CD14-positive monocyte (primary cell): ENCODE data around the gene PCDHGA10. TPM values are rescaled to one million over a fixed set of nuclear protein-coding genes. Genes with fewer than 3 reads are reported as not detected.
"Not testable (repeated sequence)": the region's sequence is repeated elsewhere in the genome, so short reads cannot be mapped to it uniquely, and the experiment has no call there.

ENCODE experiments used
- DNase-seq, 3 donors: peaks; one replicate each; pipeline ENCODE4 v3.0.0-alpha.2; 2011 to 2022
- H2AFZ ChIP-seq: 2 replicates; pipeline ENCODE4 v1.6.0; 2012; ENCODE audit warnings: mild to moderate bottlenecking, low read depth, low read length, inconsistent platforms; ENCODE audit not compliant: insufficient read depth, poor library complexity, severe bottlenecking
- H3K27ac ChIP-seq, 2 donors: 1 replicate in 1 of 2; 2 replicates in 1 of 2; pipeline ENCODE4 v1.5.1; 2012 to 2013; ENCODE audit warnings: low read length in 2 of 2, control low read depth in 1 of 2, inconsistent platforms in 1 of 2, low read depth in 1 of 2, mild to moderate bottlenecking in 1 of 2
- H3K27me3 ChIP-seq, 2 donors: one replicate each; pipeline versions ENCODE4 v1.6.0 to v1.6.1; 2011 to 2013; ENCODE audit warnings: low read length in 2 of 2; ENCODE audit not compliant: control insufficient read depth in 2 of 2, insufficient read depth in 2 of 2
- H3K36me3 ChIP-seq, 2 donors: replicated peaks in 1 of 2; 1 replicate in 1 of 2; 2 replicates in 1 of 2; pipeline versions ENCODE4 v1.5.1 to v1.6.1; 2012 to 2013; ENCODE audit warnings: low read length in 2 of 2, control low read depth in 1 of 2, inconsistent platforms in 1 of 2, mild to moderate bottlenecking in 1 of 2; ENCODE audit not compliant: insufficient read depth in 2 of 2, control insufficient read depth in 1 of 2
- H3K4me1 ChIP-seq, 2 donors: 1 replicate in 1 of 2; 2 replicates in 1 of 2; pipeline versions ENCODE4 v1.5.1 to v1.6.1; 2012 to 2013; ENCODE audit warnings: low read length in 2 of 2, control low read depth in 1 of 2, inconsistent platforms in 1 of 2, mild to moderate bottlenecking in 1 of 2, moderate library complexity in 1 of 2; ENCODE audit not compliant: insufficient read depth in 2 of 2, control insufficient read depth in 1 of 2
- H3K4me2 ChIP-seq: replicated peaks from 2 replicates; pipeline ENCODE3; 2012; ENCODE audit warnings: low read length, moderate library complexity, mild to moderate bottlenecking; ENCODE audit not compliant: poor library complexity, severe bottlenecking; ENCODE audit errors: extremely low read depth
- H3K4me3 ChIP-seq, 3 experiments: fragments of 200-600 bp in 1 of 3; sonication (generic) in 1 of 3; replicated peaks in 1 of 3; 1 replicate in 2 of 3; 2 replicates in 1 of 3; pipeline ENCODE4 v1.5.1; 2011 to 2013; ENCODE audit warnings: low read length in 3 of 3, mild to moderate bottlenecking in 3 of 3, control low read depth in 2 of 3, low read depth in 2 of 3, inconsistent platforms in 1 of 3, moderate library complexity in 1 of 3
- H3K79me2 ChIP-seq: 2 replicates; pipeline ENCODE4 v1.6.0; 2012; ENCODE audit warnings: mild to moderate bottlenecking, control low read depth, inconsistent platforms, low read length, moderate library complexity; ENCODE audit not compliant: insufficient read depth
- H3K9ac ChIP-seq: 2 replicates; pipeline ENCODE4 v1.6.0; 2017; ENCODE audit warnings: low read length, mild to moderate bottlenecking; ENCODE audit not compliant: insufficient read depth, poor library complexity, severe bottlenecking
- H3K9me3 ChIP-seq, 2 donors: replicated peaks in 1 of 2; 1 replicate in 1 of 2; 2 replicates in 1 of 2; pipeline versions ENCODE4 v1.5.1 to v1.6.1; 2012 to 2013; ENCODE audit warnings: low read length in 2 of 2, control low read depth in 1 of 2; ENCODE audit not compliant: control insufficient read depth in 1 of 2, insufficient read depth in 1 of 2
- H4K20me1 ChIP-seq: 2 replicates; pipeline ENCODE4 v1.6.0; 2012; ENCODE audit warnings: mild to moderate bottlenecking, low read length, control low read depth, moderate library complexity; ENCODE audit not compliant: insufficient read depth
- H3K27ac Mint-ChIP-seq, 7 donors: one replicate each; pipeline ENCODE4 v1.8.0; 2020; ENCODE audit warnings: mild to moderate bottlenecking in 7 of 7, mixed read lengths in 7 of 7, moderate library complexity in 6 of 7, inconsistent platforms in 2 of 7
- H3K27me3 Mint-ChIP-seq, 3 donors: one replicate each; pipeline ENCODE4 v1.8.0; 2021 to 2022; ENCODE audit warnings: low read depth in 3 of 3, mild to moderate bottlenecking in 3 of 3, mixed read lengths in 3 of 3, moderate library complexity in 3 of 3, inconsistent platforms in 1 of 3
- H3K36me3 Mint-ChIP-seq, 2 donors: one replicate each; pipeline ENCODE4 v1.8.0; 2020; ENCODE audit warnings: mixed read lengths in 2 of 2, inconsistent platforms in 1 of 2, mild to moderate bottlenecking in 1 of 2
- H3K4me1 Mint-ChIP-seq: one replicate; pipeline ENCODE4 v1.8.0; 2020; ENCODE audit warnings: mild to moderate bottlenecking, mixed read lengths
- H3K4me3 Mint-ChIP-seq, 2 donors: one replicate each; pipeline ENCODE4 v1.8.0; 2020; ENCODE audit warnings: mild to moderate bottlenecking in 2 of 2, mixed read lengths in 2 of 2, moderate library complexity in 1 of 2
- H3K9me3 Mint-ChIP-seq, 7 donors: one replicate each; pipeline ENCODE4 v1.8.0; 2020 to 2022; ENCODE audit warnings: mixed read lengths in 7 of 7, mild to moderate bottlenecking in 6 of 7, moderate library complexity in 6 of 7, inconsistent platforms in 2 of 7
- WGBS: methylation state at CpG from one replicate; pipeline ENCODE4 v1.1.5; 2013; ENCODE audit warnings: missing lambda C conversion rate; ENCODE audit not compliant: insufficient coverage; 5-methylcytosine and 5-hydroxymethylcytosine counted together
- intact Hi-C, 2 donors: fragments of 100-400 bp; cut with micrococcal nuclease; formaldehyde crosslinking; loops; one replicate each; pipeline versions ENCODE4 v1.15.0 to v1.15.1; 2023
- polyA plus RNA-seq, 3 donors: library from polyadenylated mRNA; depleted of rRNA in 1 of 3; unstranded in 2 of 3; stranded (reverse) in 1 of 3; fragments of 300-500 nt in 2 of 3; fragments of >200 nt in 1 of 3; fragmentation: Illumina TruSeq in 2 of 3; gene quantifications; 1 replicate in 2 of 3; 2 replicates in 1 of 3; pipeline ENCODE4 v1.2.3, GENCODE V29; 2012 to 2021
- TF ChIP-seq, protein P1 (sequence below): fragments of 200-600 bp; IDR thresholded peaks from one replicate; pipeline ENCODE4 v1.8.0; 2022; ENCODE audit warnings: antibody characterized with exemption, mild to moderate bottlenecking

Gene PCDHGA10
- polyA plus RNA-seq, 3 donors: not detected

DNA sequence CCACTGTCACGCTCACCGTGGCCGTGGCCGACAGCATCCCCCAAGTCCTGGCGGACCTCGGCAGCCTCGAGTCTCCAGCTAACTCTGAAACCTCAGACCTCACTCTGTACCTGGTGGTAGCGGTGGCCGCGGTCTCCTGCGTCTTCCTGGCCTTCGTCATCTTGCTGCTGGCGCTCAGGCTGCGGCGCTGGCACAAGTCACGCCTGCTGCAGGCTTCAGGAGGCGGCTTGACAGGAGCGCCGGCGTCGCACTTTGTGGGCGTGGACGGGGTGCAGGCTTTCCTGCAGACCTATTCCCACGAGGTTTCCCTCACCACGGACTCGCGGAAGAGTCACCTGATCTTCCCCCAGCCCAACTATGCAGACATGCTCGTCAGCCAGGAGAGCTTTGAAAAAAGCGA, 19.9 kb downstream of the PCDHGA10 start:
- H3K36me3 ChIP-seq, DNase-seq, H2AFZ ChIP-seq, H3K27ac ChIP-seq, H3K9ac ChIP-seq, H3K79me2 ChIP-seq, intact Hi-C loops, H4K20me1 ChIP-seq, H3K4me2 ChIP-seq, H3K27ac Mint-ChIP-seq, H3K4me3 ChIP-seq: not testable (repeated sequence)
- H3K4me1 ChIP-seq: peaks cover 17 to 19% of the 10 kb centered on the region in 2 donors
- peaks cover 47 to 66% (median 61%) of the 10 kb centered on the region in 3 donors for H3K27me3 Mint-ChIP-seq
- peaks cover 21% of the 10 kb centered on the region for H3K4me1 Mint-ChIP-seq
- peaks cover 37% of the 10 kb centered on the region in 2 donors for H3K9me3 ChIP-seq
- WGBS: 36% methylated on average over 24 of the region's 29 CpGs
- peaks cover 22 to 50% (median 40%) of the 10 kb centered on the region in 7 donors for H3K9me3 Mint-ChIP-seq
- H3K27me3 ChIP-seq: peaks cover 32 to 90% of the 10 kb centered on the region in 2 donors
- peaks cover 20 to 22% of the 10 kb centered on the region in 2 donors for H3K36me3 Mint-ChIP-seq
- peak overlapping the region in 1 of 2 donors; percentile 79 for H3K4me3 Mint-ChIP-seq

DNA sequence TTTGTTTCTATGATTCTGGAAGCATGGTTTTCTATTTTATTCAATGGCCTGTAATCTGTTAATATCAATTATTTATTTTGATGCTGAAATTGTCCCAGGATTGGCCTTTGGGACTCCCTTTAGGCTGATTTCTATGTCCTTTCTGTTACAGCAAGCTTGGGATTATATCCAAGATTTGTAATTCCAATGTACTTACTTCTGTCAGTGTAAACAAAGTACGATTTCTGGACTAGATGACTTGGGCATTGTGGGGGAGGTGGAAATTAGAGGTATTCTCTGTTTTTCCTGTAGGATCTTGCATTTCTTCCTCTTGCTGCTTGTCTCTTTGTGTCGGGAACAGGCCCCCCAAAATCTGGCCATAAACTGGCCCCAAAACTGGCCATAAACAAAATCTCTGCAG, 21.2 kb downstream of the PCDHGA10 start:
- no peak overlapping the region for H3K27ac Mint-ChIP-seq
- WGBS: no CpG with 5 or more reads among the region's 2 CpGs
- peaks cover 20 to 22% of the 10 kb centered on the region in 2 donors for H3K36me3 Mint-ChIP-seq
- no peak overlapping the region for H3K4me3 Mint-ChIP-seq
- Histone ChIP-seq H3K27ac (no peak overlapping the region), H2AFZ (no peak overlapping the region), H3K9ac (no peak overlapping the region), H3K9me3 (peaks cover 31 to 32% of the 10 kb centered on the region in 2 donors), H3K36me3 (no peaks in the 10 kb centered on the region), H3K79me2 (no peaks in the 10 kb centered on the region), H4K20me1 (no peaks in the 10 kb centered on the region), H3K4me2 (no peak overlapping the region), H3K4me3 (no peak overlapping the region), H3K4me1 (peaks cover 17 to 19% of the 10 kb centered on the region in 2 donors), H3K27me3 (peaks cover 32 to 81% of the 10 kb centered on the region in 2 donors)
- peaks cover 22 to 47% (median 37%) of the 10 kb centered on the region in 7 donors for H3K9me3 Mint-ChIP-seq
- no peak for DNase-seq
- TF ChIP-seq, protein P1, sequence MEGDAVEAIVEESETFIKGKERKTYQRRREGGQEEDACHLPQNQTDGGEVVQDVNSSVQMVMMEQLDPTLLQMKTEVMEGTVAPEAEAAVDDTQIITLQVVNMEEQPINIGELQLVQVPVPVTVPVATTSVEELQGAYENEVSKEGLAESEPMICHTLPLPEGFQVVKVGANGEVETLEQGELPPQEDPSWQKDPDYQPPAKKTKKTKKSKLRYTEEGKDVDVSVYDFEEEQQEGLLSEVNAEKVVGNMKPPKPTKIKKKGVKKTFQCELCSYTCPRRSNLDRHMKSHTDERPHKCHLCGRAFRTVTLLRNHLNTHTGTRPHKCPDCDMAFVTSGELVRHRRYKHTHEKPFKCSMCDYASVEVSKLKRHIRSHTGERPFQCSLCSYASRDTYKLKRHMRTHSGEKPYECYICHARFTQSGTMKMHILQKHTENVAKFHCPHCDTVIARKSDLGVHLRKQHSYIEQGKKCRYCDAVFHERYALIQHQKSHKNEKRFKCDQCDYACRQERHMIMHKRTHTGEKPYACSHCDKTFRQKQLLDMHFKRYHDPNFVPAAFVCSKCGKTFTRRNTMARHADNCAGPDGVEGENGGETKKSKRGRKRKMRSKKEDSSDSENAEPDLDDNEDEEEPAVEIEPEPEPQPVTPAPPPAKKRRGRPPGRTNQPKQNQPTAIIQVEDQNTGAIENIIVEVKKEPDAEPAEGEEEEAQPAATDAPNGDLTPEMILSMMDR: no peak
- intact Hi-C loops: no loop called here
- peaks cover 39 to 53% (median 53%) of the 10 kb centered on the region in 3 donors for H3K27me3 Mint-ChIP-seq
- peaks cover 21% of the 10 kb centered on the region for H3K4me1 Mint-ChIP-seq
